Embryonic facial prominence (tissue), 1 donor: ENCODE data around the gene TOMM7.
"Not testable (repeated sequence)": the region's sequence is repeated elsewhere in the genome, so short reads cannot be mapped to it uniquely, and the experiment has no call there.

Source experiments
- DNase-seq: peaks from one replicate; pipeline ENCODE4 v3.0.0-alpha.2; 2016; ENCODE audit errors: extremely low spot score

TOMM7 gene

DNA sequence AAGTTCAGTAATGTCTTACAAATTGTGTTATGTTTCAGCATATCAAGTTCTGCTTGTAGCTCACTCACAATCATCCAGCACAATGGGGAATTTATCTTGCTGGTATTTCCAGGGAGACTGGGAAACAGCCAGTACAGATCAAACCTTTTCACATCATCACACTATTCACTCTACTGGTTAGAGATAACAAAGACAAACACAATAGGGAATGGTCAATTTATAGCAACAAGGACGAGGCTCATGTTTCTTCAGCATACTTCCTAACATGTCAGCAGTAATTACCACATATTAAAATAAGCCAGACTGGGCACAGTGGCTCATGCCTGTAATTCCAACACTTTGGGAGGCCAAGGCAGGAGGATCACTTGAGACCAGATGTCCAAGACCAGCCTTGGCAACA is 38.3 kb downstream of the TOMM7 start:
- DNase-seq: no peak

DNA sequence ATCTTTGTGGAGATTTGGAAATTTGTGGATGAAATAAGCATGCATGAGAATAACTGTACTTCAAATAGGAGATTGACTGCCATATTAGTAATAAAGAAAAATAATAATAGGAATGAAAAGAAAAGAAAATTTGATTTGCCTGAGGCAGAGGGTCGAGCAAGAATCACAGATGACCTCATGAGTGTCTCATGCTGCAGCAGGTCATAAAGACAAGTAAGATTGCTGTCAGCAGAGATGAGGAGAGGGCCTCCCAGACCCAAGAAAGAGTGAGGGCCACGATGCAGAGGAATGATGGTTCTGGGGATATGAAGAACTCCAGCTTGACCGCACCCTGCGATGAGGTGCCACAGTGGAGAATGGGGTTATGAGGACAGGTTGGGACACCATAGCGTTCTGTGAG is 39.2 kb downstream of the TOMM7 start:
- no peak for DNase-seq

DNA sequence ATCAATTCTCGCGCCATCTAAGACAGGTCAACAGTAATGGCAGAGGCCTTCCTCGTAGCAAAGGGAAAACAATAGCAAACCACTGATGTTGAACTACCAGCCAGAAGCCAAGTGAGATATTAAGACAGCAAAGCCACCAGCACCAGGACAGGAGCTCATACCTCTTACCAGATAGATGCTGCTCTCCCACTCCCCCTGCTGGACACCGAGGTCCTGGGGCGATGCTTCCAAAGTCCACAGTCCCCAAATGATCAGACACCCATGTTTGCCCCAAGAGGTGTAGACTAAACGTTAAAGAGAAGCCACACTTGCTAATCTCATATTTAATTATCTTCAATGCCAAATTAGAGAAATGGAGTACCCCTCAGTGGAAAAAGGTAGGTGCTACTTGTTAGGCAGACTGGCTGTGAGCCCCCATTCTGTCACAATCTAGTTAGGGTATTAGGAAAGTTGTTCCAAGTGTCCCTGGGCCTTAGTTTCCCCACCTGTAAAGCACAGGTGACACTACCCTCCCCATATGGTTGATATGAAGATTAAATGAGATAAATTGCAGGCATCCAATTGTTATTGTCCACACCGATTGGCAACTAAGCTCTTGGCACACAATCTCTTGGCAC is 39.9 kb downstream of the TOMM7 start:
- no peak for DNase-seq

DNA sequence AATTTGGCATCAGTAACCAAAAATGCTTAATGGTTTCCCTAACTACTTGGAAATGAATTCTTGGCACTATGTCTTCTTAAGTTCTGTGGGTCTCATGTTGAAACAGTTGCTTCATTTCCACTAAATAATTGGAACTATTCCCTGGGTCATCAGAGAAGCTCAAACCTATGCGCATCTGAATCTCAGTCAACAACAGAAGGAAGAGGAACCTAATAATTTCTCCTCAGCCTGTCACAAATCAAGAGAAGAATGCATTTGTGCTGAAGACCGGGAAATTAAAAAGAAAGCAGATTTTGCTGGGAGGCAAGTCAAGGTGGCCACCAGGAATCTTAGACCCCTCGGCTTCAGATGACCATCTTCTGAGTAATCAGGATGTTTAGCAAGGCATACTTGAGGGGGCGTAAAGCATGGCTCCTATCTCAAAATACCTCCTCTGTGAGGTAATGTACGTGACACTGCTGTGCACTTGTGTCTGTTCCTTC is 41.4 kb downstream of the TOMM7 start:
- no peak for DNase-seq

DNA sequence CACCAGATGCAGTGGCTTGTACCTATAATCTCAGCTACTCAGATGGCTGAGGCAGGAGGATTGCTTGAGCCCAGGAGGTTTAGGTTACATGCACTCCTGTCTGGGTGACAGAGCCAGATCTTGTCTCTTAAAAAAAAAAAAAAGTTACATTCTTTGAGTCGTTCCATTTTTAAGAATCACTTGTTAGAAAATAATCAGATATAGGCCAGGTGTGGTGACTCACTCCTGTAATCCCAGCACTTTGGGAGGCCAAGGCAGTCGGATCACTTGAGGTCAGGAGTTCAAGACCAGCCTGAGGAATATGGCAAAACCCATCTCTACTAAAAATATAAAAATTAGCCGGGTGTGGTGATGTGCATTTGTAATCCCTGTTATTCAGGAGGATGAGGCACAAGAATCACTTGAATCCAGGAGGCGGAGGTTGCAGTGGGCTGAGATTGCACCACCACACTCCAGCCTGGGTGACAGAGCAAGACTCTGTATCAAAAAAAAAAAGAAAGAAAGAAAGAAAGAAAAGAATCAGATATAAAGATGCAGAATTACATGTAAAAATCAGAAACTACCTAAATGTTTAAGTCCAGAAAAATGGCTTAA is 42.8 kb downstream of the TOMM7 start:
- DNase-seq: not testable (repeated sequence)

DNA sequence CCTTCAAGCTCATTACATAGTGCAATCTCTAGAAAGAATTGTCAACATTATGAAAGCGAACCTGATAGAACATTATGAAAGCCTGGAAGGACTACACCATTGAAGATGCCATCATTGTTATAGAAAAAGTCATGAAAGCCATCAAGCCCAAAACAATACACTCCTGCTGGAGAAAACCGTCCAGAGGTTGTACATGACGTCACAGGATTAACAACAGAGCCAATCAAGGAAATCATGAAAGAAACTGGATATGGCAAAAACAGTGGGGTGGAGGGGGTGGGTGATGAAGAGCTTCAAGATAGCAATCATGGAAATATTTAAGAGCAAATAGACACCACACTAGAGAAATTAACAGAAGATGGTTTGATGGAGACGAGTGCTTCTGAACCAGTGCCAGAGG is 45.7 kb downstream of the TOMM7 start:
- no peak for DNase-seq

DNA sequence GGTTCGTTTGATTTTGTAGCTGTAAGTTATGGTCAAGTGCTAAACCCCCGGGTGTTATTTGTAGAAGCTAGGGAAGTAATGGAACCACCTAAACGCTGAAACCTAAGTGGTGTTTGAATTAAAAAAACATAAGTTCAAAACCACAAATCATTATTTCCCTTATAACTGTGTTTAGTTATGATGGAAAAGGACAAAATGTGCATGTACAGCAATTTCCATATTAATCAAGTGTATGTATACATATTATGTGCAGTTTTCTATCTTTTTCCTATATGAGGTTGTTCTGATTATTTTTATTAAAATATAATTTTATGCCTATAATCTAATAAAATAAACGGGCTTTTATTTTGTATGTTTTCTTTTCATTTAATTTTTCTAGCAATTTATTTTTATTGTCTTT is 49.8 kb downstream of the TOMM7 start:
- no peak for DNase-seq

DNA sequence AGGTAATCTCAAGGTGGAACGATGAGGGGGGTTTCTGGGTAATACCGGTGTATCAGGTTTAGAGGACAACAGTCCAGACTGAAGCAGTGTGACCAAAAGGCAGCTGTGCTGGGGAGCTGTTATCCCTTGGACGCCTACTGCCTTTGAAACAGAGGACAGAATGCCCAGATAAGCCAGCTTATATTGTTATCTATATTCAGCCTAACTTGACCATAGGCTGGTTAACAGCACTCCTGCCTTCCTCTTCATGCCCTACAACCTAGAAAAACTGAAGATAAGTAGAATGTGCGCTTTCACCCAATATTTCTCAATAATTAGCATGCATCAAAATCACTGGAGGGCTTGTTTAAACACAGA is 50.8 kb downstream of the TOMM7 start:
- DNase-seq: no peak

DNA sequence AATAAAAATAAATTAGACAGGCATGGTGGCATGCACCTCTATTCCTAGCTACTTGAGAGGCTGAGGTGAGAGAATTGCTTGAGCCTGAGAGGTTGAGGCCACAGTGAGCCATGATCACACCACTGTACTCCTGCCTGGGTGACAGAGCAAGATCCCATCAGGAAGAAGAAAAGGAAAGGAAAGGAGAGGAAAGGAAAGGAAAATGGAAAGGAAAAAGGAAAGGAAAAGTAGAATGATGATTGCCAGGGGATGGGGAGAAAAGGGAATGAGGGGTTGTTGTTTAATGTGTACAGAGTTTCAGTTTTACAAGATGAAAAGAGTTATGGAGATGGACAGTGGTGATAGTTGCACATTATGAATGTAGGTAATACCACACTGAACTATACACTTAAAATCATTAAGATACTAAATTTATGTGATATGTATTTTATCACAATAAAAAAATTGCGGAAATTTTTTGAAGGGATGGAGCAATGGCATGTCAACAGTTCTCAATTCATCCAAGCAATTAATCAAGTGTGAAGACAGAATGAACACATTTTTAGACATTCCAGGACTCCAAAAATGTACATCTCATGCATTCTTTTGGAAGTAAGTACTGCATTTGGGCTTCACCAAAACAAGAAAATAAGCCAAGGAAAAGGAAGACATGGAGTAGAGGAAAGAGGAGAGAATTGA is 51.3 kb downstream of the TOMM7 start:
- DNase-seq: no peak

DNA sequence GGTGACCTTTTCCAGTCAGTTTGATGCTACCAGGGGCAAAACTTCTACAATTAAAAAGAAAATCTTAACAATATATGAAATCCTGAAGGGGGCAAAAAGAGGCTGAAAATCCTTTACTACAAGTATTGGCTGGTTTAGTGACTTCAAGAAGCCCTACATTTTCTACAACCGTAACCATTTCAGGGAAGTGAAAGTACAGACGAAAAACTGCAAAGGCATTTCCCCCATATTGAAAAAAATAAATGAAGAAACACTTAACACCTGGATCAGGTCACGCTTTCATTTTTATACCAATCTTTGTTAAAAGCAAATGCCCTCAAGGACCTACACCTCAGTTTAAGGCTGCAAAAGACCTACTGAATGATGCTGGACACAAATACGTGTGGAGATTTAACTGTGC is 57.0 kb downstream of the TOMM7 start:
- DNase-seq: no peak
